Measurements from ENCODE around the gene ABCC3. TPM values are rescaled to one million over a fixed set of nuclear protein-coding genes. Genes with fewer than 3 reads are reported as not detected.

The ABCC3 gene
- total and polyA plus RNA-seq, 8 donors, result 30.9 to 120 (median 50.3) TPM

DNA sequence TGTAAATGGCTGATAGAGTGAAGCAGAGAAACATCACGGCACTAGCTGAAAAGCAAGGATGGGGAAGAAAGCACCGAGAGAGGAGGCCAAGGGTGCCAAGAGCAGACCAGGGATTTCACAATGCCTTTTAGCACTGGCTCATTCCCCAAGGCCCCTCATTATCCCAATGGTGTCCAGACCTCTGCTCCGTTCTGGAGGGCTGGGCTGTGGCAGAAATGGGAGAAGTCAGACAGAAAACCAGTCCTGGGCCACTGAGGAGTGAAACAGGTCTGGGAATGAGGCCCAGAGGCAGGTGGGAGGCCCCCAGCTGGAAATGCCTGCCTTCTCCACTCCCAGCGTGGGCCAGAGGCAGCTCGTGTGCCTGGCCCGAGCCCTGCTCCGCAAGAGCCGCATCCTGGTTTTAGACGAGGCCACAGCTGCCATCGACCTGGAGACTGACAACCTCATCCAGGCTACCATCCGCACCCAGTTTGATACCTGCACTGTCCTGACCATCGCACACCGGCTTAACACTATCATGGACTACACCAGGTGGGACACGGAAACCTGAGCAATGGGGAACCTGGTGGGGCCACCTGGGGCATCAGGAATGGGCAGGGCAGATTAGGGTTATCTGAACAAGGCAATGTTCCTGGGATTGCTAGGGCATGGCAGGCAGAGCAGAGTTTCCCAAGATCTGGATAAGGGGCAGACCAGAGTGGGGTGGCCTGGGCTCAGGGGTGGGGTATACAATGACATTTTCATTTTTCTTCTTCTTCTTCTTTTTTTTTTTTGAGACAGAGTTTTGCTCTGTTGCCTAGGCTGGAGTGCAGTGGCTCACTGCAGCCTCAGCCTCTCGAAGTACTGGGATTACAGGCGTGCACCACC lies 52.8 kb downstream of the ABCC3 start:
- H3K9me3 ChIP-seq, result no peaks in the 10 kb centered on the region
- ATAC-seq, result peak; percentile 1
- intact Hi-C loops (cut with DNase I), result loop anchor here in 1 of 2 donors (10.0 kb wide), 1 partner anchor 53 kb away; the partner anchor contains the start of gene ABCC3

GRCh38 chr17:50688245-50688644 lies 53.6 kb downstream of the ABCC3 start:
- TF ChIP-seq, protein P1, sequence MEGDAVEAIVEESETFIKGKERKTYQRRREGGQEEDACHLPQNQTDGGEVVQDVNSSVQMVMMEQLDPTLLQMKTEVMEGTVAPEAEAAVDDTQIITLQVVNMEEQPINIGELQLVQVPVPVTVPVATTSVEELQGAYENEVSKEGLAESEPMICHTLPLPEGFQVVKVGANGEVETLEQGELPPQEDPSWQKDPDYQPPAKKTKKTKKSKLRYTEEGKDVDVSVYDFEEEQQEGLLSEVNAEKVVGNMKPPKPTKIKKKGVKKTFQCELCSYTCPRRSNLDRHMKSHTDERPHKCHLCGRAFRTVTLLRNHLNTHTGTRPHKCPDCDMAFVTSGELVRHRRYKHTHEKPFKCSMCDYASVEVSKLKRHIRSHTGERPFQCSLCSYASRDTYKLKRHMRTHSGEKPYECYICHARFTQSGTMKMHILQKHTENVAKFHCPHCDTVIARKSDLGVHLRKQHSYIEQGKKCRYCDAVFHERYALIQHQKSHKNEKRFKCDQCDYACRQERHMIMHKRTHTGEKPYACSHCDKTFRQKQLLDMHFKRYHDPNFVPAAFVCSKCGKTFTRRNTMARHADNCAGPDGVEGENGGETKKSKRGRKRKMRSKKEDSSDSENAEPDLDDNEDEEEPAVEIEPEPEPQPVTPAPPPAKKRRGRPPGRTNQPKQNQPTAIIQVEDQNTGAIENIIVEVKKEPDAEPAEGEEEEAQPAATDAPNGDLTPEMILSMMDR (IDR thresholded peaks at IDR 0.05), result no peak
- Histone ChIP-seq H3K4me1 (peaks cover 17 to 49% of the 10 kb centered on the region in 2 donors), H3K9me3 (no peaks in the 10 kb centered on the region), H3K27ac (no peak overlapping the region), H3K36me3 (peaks cover 0 to 2% of the 10 kb centered on the region in 2 donors), H3K27me3 (peaks cover 0 to 15% of the 10 kb centered on the region in 2 donors), H3K4me3 (no peak overlapping the region)
- DNase-seq, result no peak
- intact Hi-C loops (cut with DNase I), result loop anchor here in 1 of 2 donors (10.0 kb wide), 1 partner anchor 53 kb away; the partner anchor contains the start of gene ABCC3
- no peak for ATAC-seq

More for the DNA sequence above, 52.8 kb downstream of the ABCC3 start:
- Histone ChIP-seq H3K36me3 (no peaks in the 10 kb centered on the region), H3K27me3 (peaks cover 0 to 15% of the 10 kb centered on the region in 2 donors), H3K4me3 (no peak overlapping the region), H3K4me1 (peaks cover 16 to 47% of the 10 kb centered on the region in 2 donors), H3K27ac (peak overlapping the region in 1 of 2 donors; percentile 28)
- DNase-seq, result no peak
- TF ChIP-seq, protein P1 (IDR thresholded peaks at IDR 0.05), result no peak

DNA sequence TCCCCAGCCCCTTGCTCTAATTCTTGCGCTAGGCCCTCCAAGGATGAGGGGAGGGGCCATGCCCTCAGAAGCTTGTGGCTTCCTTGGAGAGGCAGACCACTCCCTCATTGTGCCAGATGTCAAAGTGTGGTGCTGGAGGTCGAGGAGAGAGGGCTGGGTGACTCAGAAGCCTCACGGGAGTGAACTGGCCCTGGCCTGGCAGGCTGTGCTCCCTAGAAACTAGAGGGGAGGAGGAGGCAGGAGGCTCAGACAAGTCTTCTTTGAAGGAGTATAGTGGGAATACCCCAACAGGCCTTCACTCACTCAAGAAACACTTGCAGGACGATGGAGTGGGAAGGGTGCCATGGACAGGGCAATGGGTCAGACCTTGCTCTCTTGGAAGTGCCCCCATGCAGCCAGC lies 54.6 kb downstream of the ABCC3 start:
- Histone ChIP-seq H3K4me1 (peaks cover 17 to 49% of the 10 kb centered on the region in 2 donors), H3K36me3 (peaks cover 0 to 12% of the 10 kb centered on the region in 2 donors), H3K27me3 (peaks cover 0 to 7% of the 10 kb centered on the region in 2 donors), H3K9me3 (no peaks in the 10 kb centered on the region), H3K4me3 (no peak overlapping the region), H3K27ac (no peak overlapping the region)
- intact Hi-C loops (cut with DNase I), result loop anchor here in 1 of 2 donors (10.0 kb wide), 1 partner anchor 54 kb away; the partner anchor contains the start of gene ABCC3
- ATAC-seq (no peak), DNase-seq (no peak)
- TF ChIP-seq, protein P1 (IDR thresholded peaks at IDR 0.05), result no peak

GRCh38 chr17:50689956-50690886 lies 55.5 kb downstream of the ABCC3 start:
- DNase-seq, result no peak
- no peaks in the 10 kb centered on the region for H3K9me3 ChIP-seq
- TF ChIP-seq, protein P1 (IDR thresholded peaks at IDR 0.05), result no peak
- H3K27ac ChIP-seq, result no peak overlapping the region
- H3K4me1 ChIP-seq, result peaks cover 17 to 54% of the 10 kb centered on the region in 2 donors
- no peak for ATAC-seq
- H3K36me3 ChIP-seq, result peaks cover 0 to 21% of the 10 kb centered on the region in 2 donors
- peaks cover 0 to 7% of the 10 kb centered on the region in 2 donors for H3K27me3 ChIP-seq
- H3K4me3 ChIP-seq, result no peak overlapping the region
- intact Hi-C loops (cut with DNase I), result loop anchor here in 1 of 2 donors (5.0 to 10.0 kb wide), 2 partner anchors 55 to 138 kb away; partner anchors contain the start of gene ABCC3
